Measurements from ENCODE around the gene CSAD.

CSAD gene

GRCh38 chr12:53180220-53180930, at the start of gene CSAD, which contains the start of gene ZNF740:
Gene CSAD (minus strand): TSS chr12:53180925. CDS start chr12:53173470, 7,455 bp downstream.
Gene ZNF740 (plus strand): TSS chr12:53180722. CDS start chr12:53181984, 1,262 bp downstream.
- DNase-seq = peak; percentile 98

- DNase-seq = no peak
Measured at GRCh38 chr12:53230108-53230845, 49.6 kb upstream of the CSAD start.

GRCh38 chr12:53229454-53229853, 48.7 kb upstream of the CSAD start:
- DNase-seq = no peak

- no peak for DNase-seq
Measured at GRCh38 chr12:53227836-53228235, 47.1 kb upstream of the CSAD start.

GRCh38 chr12:53227341-53227740, 46.6 kb upstream of the CSAD start:
- DNase-seq = no peak

- no peak for DNase-seq
Measured at GRCh38 chr12:53226815-53227214, 46.1 kb upstream of the CSAD start.

GRCh38 chr12:53225635-53226424, 45.1 kb upstream of the CSAD start:
- DNase-seq = no peak

GRCh38 chr12:53224897-53225634, 44.3 kb upstream of the CSAD start:
- DNase-seq = no peak

GRCh38 chr12:53224061-53224896, 43.6 kb upstream of the CSAD start:
- DNase-seq = no peak

GRCh38 chr12:53223389-53224060, 42.8 kb upstream of the CSAD start:
- DNase-seq = peak; percentile 32

- DNase-seq = no peak
Measured at GRCh38 chr12:53222806-53223261, 42.1 kb upstream of the CSAD start.

- no peak for DNase-seq
Measured at GRCh38 chr12:53222170-53222721, 41.5 kb upstream of the CSAD start.

- peak; percentile 72 for DNase-seq
Measured at GRCh38 chr12:53221203-53222080, 40.7 kb upstream of the CSAD start.

GRCh38 chr12:53220694-53221202, 40.0 kb upstream of the CSAD start:
- peak; percentile 92 for DNase-seq

GRCh38 chr12:53219956-53220693, 39.4 kb upstream of the CSAD start:
- DNase-seq = peak; percentile 54

GRCh38 chr12:53219292-53219955, 38.7 kb upstream of the CSAD start:
- peak; percentile 68 for DNase-seq

- no peak for DNase-seq
Measured at GRCh38 chr12:53218551-53219291, 38.0 kb upstream of the CSAD start.

All from suppressor macrophage treated with lipopolysaccharide for 4 hours (primary cell).